GM18499 (cell line): ENCODE data around the gene VPS18.
"Not testable (repeated sequence)": the region's sequence is repeated elsewhere in the genome, so short reads cannot be mapped to it uniquely, and the experiment has no call there.

ENCODE experiments used
- ATAC-seq: cut with Tn5 transposase; IDR thresholded peaks from one replicate; pipeline ENCODE4 v1.9.1; 2021; ENCODE audit warnings: moderate number of reproducible peaks; ENCODE audit not compliant: insufficient read depth, unreplicated experiment

The VPS18 gene, protein sequence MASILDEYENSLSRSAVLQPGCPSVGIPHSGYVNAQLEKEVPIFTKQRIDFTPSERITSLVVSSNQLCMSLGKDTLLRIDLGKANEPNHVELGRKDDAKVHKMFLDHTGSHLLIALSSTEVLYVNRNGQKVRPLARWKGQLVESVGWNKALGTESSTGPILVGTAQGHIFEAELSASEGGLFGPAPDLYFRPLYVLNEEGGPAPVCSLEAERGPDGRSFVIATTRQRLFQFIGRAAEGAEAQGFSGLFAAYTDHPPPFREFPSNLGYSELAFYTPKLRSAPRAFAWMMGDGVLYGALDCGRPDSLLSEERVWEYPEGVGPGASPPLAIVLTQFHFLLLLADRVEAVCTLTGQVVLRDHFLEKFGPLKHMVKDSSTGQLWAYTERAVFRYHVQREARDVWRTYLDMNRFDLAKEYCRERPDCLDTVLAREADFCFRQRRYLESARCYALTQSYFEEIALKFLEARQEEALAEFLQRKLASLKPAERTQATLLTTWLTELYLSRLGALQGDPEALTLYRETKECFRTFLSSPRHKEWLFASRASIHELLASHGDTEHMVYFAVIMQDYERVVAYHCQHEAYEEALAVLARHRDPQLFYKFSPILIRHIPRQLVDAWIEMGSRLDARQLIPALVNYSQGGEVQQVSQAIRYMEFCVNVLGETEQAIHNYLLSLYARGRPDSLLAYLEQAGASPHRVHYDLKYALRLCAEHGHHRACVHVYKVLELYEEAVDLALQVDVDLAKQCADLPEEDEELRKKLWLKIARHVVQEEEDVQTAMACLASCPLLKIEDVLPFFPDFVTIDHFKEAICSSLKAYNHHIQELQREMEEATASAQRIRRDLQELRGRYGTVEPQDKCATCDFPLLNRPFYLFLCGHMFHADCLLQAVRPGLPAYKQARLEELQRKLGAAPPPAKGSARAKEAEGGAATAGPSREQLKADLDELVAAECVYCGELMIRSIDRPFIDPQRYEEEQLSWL

DNA sequence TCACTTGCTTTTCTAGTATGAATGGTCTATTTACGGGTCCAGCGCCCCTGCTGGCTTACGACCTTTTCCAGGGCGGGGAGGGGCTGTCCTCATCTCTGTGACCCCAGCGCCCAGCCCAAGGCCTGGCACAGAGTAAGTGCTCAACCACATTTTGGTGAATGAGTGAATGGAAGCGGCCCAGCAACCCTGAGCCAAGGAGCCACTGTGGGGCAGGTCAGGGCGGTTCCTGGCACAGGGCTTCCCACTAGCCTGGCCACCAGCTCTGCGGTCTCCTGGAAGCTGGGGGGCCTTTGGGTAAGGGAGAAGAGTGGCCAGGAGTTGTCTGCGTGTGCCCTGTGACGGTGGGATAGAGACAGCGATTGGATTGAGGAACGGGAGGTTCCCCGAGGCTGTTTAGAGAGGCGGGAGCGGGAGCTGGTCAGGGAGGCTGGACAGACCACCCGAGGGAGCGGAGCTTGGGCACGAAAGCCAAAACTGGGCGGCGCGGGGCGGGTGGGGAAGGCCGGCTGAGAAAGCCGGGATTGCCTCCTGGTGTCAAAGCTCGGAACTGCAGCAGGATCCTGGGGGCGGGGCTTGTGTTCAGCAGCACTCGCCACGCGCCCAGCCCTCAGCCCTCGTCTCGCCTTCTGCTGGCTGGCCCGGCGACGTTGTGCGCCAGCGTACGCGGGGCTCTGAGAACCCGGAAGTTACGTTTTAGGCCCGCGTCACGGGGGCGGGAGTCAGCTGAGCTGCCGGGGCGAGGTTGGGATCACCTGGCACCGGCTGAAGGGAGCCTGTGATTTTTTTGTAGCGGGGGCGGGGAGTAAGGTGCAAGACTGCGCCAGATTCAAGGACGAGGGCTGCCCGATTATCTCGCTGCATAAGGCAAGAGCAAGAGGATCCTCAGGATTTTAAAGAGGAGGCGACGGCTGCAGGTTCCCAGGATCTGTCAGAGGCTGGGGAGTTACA lies at the start of gene VPS18:
Gene VPS18, plus strand, starts transcription at position 718 of the 948 bp plus-strand sequence. CDS start 319 bp downstream, outside the sequence.
- peak; percentile 59 for ATAC-seq

DNA sequence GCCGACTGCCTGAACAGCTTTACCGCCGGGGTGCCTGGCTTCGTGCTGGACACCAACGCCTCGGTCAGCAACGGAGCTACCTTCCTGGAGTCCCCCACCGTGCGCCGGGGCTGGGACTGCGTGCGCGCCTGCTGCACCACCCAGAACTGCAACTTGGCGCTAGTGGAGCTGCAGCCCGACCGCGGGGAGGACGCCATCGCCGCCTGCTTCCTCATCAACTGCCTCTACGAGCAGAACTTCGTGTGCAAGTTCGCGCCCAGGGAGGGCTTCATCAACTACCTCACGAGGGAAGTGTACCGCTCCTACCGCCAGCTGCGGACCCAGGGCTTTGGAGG lies 49.6 kb upstream of the VPS18 start:
- ATAC-seq, result no peak

DNA sequence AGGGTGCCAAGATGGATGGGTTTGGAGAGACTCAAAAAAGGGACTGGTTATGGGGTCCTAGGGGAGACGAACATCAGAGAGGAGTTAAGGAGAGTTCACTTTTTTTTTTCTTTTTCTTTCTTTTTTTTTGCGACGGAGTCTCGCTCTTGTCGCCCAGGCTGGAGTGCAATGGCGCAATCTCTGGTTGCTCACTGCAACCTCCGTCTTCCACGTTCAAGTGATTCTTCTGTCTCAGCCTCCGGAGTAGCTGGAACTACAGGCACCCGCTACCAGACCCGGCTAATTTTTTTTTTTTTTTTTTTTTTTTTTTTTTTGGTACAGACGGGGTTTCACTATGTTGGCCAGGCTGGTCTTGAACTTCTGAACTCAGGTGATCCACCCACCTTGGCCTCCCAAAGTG lies 49.2 kb upstream of the VPS18 start:
- no peak for ATAC-seq

DNA sequence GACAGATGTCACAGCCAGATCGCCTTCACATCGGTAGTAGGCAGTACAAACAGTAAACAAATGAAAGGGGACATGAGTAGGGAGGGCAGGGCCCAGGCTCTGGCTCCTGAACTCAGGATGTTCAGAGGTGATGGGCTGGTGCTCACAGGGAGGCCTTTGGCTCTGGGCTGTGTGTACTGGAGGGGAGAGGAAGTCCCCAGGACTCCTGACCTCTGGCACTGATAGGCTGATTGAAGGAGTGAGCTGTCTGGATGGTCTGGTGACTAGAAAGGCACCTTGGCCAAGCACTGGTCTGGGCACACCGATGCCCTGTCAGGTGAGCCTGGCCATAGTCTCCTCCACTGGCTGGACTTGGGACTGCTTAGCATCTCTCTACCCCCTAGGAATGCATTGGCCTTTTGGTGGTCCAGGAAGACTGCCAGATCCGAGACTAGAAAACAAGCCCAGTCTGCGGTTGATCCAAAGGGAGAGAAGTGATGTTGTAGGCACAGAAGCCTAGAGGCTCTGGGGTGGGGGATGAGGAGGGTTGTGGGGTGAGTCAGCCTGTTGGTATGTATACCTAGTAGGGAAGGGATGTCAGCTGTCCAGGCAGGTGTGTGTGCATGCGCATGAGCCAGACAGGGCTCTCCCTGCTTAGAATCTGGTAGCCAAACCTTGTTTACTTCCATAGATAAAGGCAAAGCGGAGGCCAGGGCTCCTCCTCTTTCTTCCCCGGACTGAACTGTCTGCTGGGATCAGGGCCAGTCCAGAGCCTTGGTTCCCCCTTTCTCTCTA lies 48.6 kb upstream of the VPS18 start:
- ATAC-seq, result no peak

DNA sequence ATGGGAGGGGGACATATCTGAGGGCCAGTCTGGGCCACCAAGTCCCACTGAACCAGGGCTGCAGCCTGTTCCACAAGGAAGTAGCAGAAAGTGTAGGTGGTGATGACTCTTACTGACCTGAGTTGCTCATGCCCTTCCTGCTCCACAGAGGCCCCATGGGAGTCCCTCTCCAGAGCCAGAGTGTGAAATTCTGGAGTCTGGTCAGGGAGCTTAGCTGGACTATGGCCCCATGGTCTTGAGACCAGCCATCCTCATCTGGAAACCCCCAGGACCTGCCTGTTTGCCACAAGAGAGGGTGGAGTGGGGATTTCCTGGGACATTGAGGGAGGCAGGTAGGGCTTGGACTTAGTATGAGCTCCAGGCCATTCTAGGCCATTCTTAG lies 47.4 kb upstream of the VPS18 start:
- no peak for ATAC-seq

DNA sequence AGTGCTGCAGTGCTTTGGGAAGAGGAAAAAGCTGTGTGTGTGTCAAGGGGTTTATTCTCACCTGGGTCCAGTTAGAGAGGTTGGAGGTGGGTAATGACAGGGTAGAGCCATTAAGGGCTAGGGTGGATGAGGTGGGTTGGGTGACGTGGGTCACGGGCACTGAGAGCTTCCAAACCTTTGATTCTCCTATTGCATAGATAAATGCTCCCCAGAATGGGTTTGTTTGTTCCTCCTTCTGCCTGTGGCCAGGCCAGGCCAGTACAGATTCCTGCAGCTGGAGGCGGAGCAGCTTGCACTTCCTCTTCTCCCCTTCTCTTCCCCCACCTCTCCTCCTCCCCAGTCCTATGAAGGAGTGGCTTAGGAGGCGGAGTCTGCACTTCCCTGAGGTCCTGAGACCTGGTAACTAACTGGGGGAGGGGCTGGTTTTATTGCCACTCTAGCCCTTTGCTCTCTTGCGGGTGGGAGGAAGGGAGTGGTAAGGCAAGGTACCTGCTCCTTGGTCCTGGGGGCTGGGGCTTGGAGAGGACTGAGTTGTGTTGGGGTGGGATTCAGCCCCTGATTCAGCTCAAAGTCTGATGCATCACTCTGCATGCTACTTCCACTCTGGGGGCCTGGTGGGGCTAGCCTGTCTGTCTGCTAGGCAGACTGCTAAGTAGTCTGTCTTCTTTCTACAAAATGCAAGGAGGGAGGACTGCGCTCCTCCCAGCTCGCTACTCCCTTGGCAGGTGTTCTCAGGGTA lies 46.9 kb upstream of the VPS18 start:
- no peak for ATAC-seq

DNA sequence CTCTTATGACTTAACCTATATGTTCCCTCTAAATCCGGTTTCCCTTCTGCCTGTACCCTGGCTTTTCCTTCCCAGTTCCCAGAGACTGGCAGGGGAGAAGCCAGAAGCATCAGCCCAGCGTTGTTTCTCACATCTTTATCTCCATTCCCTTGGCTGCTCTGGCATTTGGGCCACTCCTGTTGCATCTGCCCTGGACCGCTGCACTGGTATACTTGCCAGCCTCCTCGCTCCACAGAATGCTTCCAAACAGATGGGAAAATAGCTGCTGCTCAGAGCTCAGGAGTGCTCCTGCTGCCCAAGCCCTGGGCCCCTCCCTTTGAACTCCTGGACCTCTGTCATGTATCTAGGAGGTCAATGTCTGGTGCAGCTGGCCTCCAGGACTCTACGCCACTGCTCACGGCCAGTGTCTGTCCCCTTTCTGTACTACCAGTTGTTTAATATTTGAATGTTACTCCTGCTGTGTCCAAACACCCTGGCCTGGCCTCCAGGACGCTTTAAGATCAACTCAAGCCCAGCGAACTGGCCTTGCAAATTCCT lies 43.6 kb upstream of the VPS18 start:
- no peak for ATAC-seq

DNA sequence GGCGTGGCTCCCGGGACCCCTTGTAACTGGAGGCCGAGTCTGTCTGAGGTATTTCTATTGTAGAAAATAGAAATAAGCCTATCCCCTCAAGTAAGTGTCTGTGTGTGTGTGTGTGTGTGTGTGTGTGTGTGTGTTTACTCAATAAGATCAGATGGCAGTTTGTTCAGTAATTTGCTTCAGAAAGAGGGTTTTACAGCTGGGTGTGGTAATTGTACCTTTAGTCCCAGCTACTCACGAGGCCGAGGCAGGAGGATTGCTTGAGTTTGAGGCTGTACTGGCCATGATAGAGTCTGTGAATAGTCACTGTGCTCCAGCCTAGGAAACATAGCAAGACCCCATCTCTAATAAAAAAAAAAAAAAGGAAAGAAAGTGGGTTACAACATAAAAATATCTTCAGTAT lies 41.7 kb upstream of the VPS18 start:
- no peak for ATAC-seq

DNA sequence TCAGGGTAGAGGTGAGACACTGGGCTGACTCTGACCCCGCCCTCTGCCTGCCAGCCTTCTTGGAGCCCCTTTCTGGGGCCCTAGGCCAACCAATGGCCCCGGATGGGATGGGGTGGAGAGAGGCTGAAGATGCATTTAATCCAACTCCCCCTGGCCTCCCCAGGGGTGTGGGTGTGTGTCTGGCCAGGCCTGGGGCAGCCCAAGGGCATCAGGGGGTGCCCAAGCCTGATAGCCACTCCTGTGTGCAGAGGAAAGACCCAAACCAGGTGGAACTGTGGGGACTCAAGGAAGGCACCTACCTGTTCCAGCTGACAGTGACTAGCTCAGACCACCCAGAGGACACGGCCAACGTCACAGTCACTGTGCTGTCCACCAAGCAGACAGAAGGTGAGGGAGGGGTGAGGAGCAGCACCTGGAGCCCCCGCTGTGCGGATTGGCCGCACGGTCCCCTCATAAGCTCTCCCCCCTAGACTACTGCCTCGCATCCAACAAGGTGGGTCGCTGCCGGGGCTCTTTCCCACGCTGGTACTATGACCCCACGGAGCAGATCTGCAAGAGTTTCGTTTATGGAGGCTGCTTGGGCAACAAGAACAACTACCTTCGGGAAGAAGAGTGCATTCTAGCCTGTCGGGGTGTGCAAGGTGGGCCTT lies 40.9 kb upstream of the VPS18 start:
- no peak for ATAC-seq

DNA sequence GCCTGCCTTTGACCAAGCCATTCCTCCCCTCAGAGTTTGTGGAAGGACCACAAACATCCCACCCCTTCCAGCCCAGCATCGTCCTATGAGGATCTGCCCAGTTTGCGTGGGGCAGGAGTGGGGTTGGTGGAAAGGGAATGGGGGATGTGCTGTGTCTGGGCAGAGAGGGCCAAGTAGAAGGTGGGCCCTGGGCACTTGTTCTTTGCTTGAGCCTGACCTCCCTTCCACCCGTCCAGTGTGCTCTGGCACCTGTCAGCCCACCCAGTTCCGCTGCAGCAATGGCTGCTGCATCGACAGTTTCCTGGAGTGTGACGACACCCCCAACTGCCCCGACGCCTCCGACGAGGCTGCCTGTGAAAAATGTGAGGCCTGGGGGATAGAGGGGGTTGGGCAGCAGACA lies 40.1 kb upstream of the VPS18 start:
- no peak for ATAC-seq

DNA sequence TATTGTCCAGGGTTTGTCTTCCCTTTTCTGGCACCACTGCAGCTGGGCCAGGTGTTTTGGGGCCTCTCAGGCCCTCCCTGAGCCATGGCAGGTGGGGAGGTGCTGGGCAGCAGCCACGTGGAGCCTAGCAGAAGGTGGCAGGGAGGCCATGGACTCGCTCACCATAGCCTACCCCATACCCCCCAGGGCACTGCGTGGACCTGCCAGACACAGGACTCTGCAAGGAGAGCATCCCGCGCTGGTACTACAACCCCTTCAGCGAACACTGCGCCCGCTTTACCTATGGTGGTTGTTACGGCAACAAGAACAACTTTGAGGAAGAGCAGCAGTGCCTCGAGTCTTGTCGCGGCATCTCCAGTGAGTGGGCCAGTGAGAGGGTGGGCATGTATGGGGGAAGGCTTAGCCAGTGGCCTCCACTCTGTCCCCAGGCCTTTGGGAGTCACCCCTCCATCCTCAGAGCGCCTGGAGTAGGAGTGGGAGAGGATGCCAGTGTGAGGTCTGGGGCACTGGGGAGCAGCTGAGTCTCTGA lies 38.5 kb upstream of the VPS18 start:
- ATAC-seq, result no peak

DNA sequence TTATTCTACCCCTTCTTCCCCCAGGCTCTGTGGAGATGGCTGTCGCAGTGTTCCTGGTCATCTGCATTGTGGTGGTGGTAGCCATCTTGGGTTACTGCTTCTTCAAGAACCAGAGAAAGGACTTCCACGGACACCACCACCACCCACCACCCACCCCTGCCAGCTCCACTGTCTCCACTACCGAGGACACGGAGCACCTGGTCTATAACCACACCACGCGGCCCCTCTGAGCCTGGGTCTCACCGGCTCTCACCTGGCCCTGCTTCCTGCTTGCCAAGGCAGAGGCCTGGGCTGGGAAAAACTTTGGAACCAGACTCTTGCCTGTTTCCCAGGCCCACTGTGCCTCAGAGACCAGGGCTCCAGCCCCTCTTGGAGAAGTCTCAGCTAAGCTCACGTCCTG lies 37.5 kb upstream of the VPS18 start:
- no peak for ATAC-seq

DNA sequence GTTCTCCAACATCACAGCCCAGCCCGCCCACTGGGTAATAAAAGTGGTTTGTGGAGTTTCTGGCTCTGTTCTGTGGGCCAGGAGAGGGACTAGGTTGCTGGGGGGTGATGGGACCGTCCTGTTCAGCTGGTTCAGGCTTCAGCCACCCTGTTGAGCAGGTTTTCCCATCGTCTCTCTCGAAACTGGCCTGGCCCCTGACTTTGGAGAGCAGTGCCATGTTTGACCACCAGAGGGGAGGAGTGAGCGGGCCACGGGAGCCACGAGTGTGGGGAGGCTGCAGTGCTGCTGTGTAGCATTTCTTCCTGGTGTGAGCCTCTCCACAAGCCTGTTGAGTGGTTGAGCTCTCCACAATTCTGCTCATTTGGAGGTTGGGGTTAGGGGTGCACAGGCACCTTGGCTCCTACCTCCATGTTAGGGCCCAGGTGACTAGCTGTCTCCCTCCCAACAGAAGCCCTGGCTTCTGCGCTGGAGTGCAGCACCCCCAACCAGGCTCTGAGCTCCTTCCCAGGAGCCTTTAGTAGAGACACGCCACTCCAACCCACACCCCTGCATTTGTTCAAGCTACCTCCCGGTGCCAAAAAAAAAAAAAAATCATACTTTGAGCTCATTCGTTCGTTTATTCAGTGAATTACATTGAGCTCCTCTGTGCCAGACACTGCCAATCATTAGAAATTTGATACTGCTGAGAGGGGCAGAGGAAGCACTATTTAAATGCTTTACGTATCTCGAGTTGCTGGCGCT lies 36.5 kb upstream of the VPS18 start:
- no peak for ATAC-seq

DNA sequence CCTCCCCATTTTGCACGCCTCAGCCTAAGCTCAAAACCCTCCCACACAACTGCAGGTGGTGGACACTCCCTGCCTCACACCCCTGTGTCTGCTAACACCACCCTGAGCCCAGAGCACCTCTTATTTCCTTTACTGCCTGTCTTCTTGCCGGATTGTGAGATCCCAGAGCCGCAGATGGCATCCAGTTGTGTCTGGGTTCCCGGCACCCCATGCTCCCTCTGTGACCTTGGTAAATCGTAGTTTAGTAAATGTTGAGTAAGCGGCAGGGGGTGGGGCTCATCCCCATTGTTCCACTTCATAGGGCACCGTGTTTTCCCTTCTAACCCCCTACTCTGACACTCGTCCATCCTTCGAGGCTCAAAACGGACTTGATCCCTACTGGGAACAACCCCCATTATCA lies 35.5 kb upstream of the VPS18 start:
- ATAC-seq, result no peak

DNA sequence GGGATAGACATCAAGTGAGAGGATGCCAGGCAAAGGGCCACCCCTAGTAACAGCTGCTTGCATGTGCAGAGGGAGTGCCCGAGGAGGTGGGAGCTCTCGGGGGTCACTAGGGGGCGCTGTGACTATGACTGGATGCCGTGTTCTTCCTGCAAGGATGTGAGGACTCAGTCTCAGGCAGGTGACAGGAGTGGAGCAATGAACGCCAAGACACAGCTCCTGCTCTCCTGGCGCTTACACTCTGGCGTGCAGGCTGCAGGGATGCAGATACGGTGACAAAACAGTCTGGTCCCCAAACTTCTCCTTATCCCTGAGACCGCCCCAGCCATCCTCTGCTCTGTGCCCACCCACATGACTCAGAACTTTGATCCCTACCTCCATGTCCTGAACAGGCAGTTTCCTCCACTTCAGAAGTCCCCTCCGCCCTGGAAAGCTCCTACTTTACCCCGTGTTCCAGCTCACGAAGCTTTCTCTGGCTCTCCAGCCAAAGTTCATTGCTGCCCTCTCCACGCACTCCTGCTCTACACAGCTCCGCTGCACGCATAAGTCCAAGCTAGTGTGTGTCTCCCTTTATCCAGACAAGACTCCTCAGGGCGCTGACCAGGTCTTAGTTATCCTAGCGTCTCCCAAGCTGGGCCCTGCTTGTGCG lies 34.9 kb upstream of the VPS18 start:
- no peak for ATAC-seq

DNA sequence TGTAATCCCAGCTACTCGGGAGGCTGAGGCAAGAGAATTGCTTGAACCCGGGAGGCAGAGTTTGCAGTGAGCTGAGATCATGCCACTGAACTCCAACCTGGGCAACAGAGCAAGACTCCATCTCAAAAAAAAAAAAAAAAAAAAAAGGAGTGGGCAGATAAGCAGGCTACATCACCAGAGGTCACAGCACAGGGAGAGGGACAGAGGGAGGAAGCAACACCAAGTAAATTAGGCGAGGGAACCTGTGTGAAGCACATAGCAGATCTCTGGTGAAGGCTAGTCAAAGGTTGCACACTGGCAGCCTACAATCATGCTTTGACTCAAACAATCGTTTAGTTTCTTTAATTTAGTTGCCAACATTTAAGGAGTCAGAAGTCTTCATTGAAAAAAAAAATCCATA lies 33.1 kb upstream of the VPS18 start:
- not testable (repeated sequence) for ATAC-seq
